Neural progenitor cell (in vitro differentiated cells): ENCODE data around the gene MYO1D. TPM values are rescaled to one million over a fixed set of nuclear protein-coding genes. Genes with fewer than 3 reads are reported as not detected.
"Not testable (repeated sequence)": the region's sequence is repeated elsewhere in the genome, so short reads cannot be mapped to it uniquely, and the experiment has no call there.

Experiments
- DNase-seq: peaks from one replicate; pipeline ENCODE4 v3.0.0-alpha.2; 2016; ENCODE audit warnings: low spot score
- H2AFZ ChIP-seq: fragments of 200-600 bp; sonication (generic); replicated peaks from 2 replicates; pipeline ENCODE4 v1.6.1; 2016; ENCODE audit warnings: antibody characterized with exemption
- H3F3A ChIP-seq: fragments of 200-600 bp; sonication (generic); 2 replicates; pipeline ENCODE4 v1.6.1; 2016; ENCODE audit warnings: antibody characterized with exemption, low read depth
- H3K27ac ChIP-seq: fragments of 200-600 bp; sonication (generic); 2 replicates; pipeline ENCODE4 v1.5.1; 2016; ENCODE audit warnings: mild to moderate bottlenecking
- H3K27me3 ChIP-seq: fragments of 200-600 bp; sonication (generic); 2 replicates; pipeline ENCODE4 v1.6.1; 2016; ENCODE audit warnings: mild to moderate bottlenecking, moderate library complexity
- H3K36me3 ChIP-seq: fragments of 200-600 bp; sonication (generic); 2 replicates; pipeline ENCODE4 v1.5.1; 2016
- H3K4me1 ChIP-seq: fragments of 200-600 bp; sonication (generic); 2 replicates; pipeline ENCODE4 v1.6.1; 2016; ENCODE audit warnings: mixed run types
- H3K4me2 ChIP-seq: fragments of 200-600 bp; sonication (generic); 2 replicates; pipeline ENCODE4 v1.6.1; 2016
- H3K4me3 ChIP-seq: fragments of 200-600 bp; sonication (generic); 2 replicates; pipeline ENCODE4 v1.5.1; 2016
- H3K79me2 ChIP-seq: fragments of 200-600 bp; sonication (generic); 2 replicates; pipeline ENCODE4 v1.6.1; 2016; ENCODE audit warnings: low read depth
- H3K9ac ChIP-seq: fragments of 200-600 bp; sonication (generic); 2 replicates; pipeline ENCODE4 v1.6.1; 2016
- H3K9me3 ChIP-seq: fragments of 200-600 bp; sonication (generic); 2 replicates; pipeline ENCODE4 v1.5.1; 2016; ENCODE audit warnings: low read depth
- H4K20me1 ChIP-seq: fragments of 200-600 bp; sonication (generic); 2 replicates; pipeline ENCODE4 v1.6.1; 2016; ENCODE audit warnings: low read depth
- H3K27ac Mint-ChIP-seq: 3 replicates; pipeline ENCODE4 v1.8.0; 2021; ENCODE audit warnings: mixed read lengths
- H3K27me3 Mint-ChIP-seq: 2 replicates; pipeline ENCODE4 v1.8.0; 2022; ENCODE audit warnings: low read depth, mild to moderate bottlenecking, inconsistent platforms, moderate library complexity, mixed read lengths; ENCODE audit not compliant: insufficient read depth
- H3K36me3 Mint-ChIP-seq: 3 replicates; pipeline ENCODE4 v1.8.0; 2021; ENCODE audit warnings: mixed read lengths
- H3K4me1 Mint-ChIP-seq: 3 replicates; pipeline ENCODE4 v1.8.0; 2021; ENCODE audit warnings: mixed read lengths
- H3K4me3 Mint-ChIP-seq: 3 replicates; pipeline ENCODE4 v1.8.0; 2021; ENCODE audit warnings: mild to moderate bottlenecking, moderate library complexity, mixed read lengths
- H3K9me3 Mint-ChIP-seq: 3 replicates; pipeline ENCODE4 v1.8.0; 2020; ENCODE audit warnings: mixed read lengths
- EZH2 ChIP-seq: fragments of 200-600 bp; sonication (generic); IDR thresholded peaks from 2 replicates; pipeline ENCODE4 v1.6.1; 2017; ENCODE audit warnings: antibody characterized with exemption, mild to moderate bottlenecking, moderate library complexity
- EZH2phosphoT487 ChIP-seq: fragments of 200-600 bp; sonication (generic); IDR thresholded peaks from 2 replicates; pipeline ENCODE4 v1.6.1; 2017; ENCODE audit warnings: antibody characterized with exemption
- total RNA-seq: library from RNA; depleted of rRNA; stranded (reverse); fragments of >200 nt; gene quantifications from 2 replicates; pipeline ENCODE4 v1.2.3, GENCODE V29; 2015; ENCODE audit warnings: low replicate concordance
- TF ChIP-seq, protein P1 (sequence below): fragments of 200-600 bp; sonication (generic); IDR thresholded peaks from 2 replicates; pipeline ENCODE4 v1.5.1; 2017; ENCODE audit warnings: antibody characterized with exemption, mild to moderate bottlenecking

Gene MYO1D
- total RNA-seq, 1 donor from 2014 or later = 6.2 TPM

DNA sequence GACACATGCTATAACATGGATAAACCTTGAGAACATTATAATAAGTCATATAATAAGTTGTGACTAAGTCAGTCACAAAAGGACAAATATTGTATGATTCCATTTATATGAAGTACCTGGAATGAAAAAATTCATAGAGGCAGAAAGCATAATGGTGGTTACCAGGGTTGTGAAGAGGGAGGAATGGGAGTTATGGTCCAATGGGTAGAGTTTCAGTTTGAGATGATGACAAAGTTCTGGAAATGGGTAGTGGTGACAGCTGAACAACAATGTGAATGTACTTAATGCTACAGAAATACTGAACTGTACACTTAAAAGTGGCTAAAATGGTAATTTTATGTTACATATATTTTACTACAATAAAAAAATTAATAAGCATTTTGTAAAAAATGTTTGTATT lies 49.7 kb downstream of the MYO1D start:
- TF ChIP-seq, protein P1, sequence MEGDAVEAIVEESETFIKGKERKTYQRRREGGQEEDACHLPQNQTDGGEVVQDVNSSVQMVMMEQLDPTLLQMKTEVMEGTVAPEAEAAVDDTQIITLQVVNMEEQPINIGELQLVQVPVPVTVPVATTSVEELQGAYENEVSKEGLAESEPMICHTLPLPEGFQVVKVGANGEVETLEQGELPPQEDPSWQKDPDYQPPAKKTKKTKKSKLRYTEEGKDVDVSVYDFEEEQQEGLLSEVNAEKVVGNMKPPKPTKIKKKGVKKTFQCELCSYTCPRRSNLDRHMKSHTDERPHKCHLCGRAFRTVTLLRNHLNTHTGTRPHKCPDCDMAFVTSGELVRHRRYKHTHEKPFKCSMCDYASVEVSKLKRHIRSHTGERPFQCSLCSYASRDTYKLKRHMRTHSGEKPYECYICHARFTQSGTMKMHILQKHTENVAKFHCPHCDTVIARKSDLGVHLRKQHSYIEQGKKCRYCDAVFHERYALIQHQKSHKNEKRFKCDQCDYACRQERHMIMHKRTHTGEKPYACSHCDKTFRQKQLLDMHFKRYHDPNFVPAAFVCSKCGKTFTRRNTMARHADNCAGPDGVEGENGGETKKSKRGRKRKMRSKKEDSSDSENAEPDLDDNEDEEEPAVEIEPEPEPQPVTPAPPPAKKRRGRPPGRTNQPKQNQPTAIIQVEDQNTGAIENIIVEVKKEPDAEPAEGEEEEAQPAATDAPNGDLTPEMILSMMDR = no peak
- no peak for TF ChIP-seq EZH2
- no peaks in the 10 kb centered on the region for H3K36me3 ChIP-seq
- Mint-ChIP-seq H3K9me3 (no peaks in the 10 kb centered on the region), H3K27ac (no peak overlapping the region), H3K36me3 (no peaks in the 10 kb centered on the region), H3K4me1 (no peaks in the 10 kb centered on the region), H3K4me3 (no peak overlapping the region), H3K27me3 (no peaks in the 10 kb centered on the region)
- no peaks in the 10 kb centered on the region for H3K9me3 ChIP-seq
- no peak overlapping the region for H3K4me3 ChIP-seq
- no peaks in the 10 kb centered on the region for H3K4me1 ChIP-seq
- H4K20me1 ChIP-seq = no peaks in the 10 kb centered on the region
- DNase-seq = no peak
- H2AFZ ChIP-seq = no peak overlapping the region
- no peak overlapping the region for H3K27ac ChIP-seq
- no peaks in the 10 kb centered on the region for H3K27me3 ChIP-seq
- H3F3A ChIP-seq = no peaks in the 10 kb centered on the region
- no peaks in the 10 kb centered on the region for H3K79me2 ChIP-seq
- H3K4me2 ChIP-seq = no peak overlapping the region
- no peak overlapping the region for H3K9ac ChIP-seq

- TF ChIP-seq EZH2 (no peak), EZH2phosphoT487 (no peak)
- TF ChIP-seq, protein P1 = no peak
- no peaks in the 10 kb centered on the region for H3K36me3 ChIP-seq
- H3K9me3 ChIP-seq = no peaks in the 10 kb centered on the region
- Mint-ChIP-seq H3K9me3 (no peaks in the 10 kb centered on the region), H3K27me3 (no peaks in the 10 kb centered on the region), H3K4me3 (no peak overlapping the region), H3K36me3 (no peaks in the 10 kb centered on the region), H3K27ac (no peak overlapping the region), H3K4me1 (no peaks in the 10 kb centered on the region)
- no peak overlapping the region for H3K27ac ChIP-seq
- H3K27me3 ChIP-seq = no peaks in the 10 kb centered on the region
- no peaks in the 10 kb centered on the region for H3K4me1 ChIP-seq
- H4K20me1 ChIP-seq = no peaks in the 10 kb centered on the region
- no peaks in the 10 kb centered on the region for H3K79me2 ChIP-seq
- no peak overlapping the region for H3K4me3 ChIP-seq
- H3K9ac ChIP-seq = no peak overlapping the region
- no peaks in the 10 kb centered on the region for H3F3A ChIP-seq
- no peak overlapping the region for H3K4me2 ChIP-seq
- H2AFZ ChIP-seq = no peak overlapping the region
- DNase-seq = no peak
These were observed 50.8 kb downstream of the MYO1D start for GRCh38 chr17:32826076-32826475.

- no peak overlapping the region for H3K9ac ChIP-seq
- no peaks in the 10 kb centered on the region for H3K4me1 ChIP-seq
- H3K27me3 ChIP-seq = no peaks in the 10 kb centered on the region
- H3K27ac ChIP-seq = no peak overlapping the region
- Mint-ChIP-seq H3K4me3 (no peak overlapping the region), H3K36me3 (no peaks in the 10 kb centered on the region), H3K9me3 (no peaks in the 10 kb centered on the region), H3K4me1 (no peaks in the 10 kb centered on the region), H3K27ac (no peak overlapping the region), H3K27me3 (no peaks in the 10 kb centered on the region)
- H3K9me3 ChIP-seq = no peaks in the 10 kb centered on the region
- DNase-seq = no peak
- TF ChIP-seq, protein P1 = no peak
- no peak for TF ChIP-seq EZH2
- TF ChIP-seq EZH2phosphoT487 = no peak
- H2AFZ ChIP-seq = no peak overlapping the region
- no peaks in the 10 kb centered on the region for H4K20me1 ChIP-seq
- no peak overlapping the region for H3K4me3 ChIP-seq
- H3K36me3 ChIP-seq = no peaks in the 10 kb centered on the region
- H3K79me2 ChIP-seq = no peaks in the 10 kb centered on the region
- no peaks in the 10 kb centered on the region for H3F3A ChIP-seq
- H3K4me2 ChIP-seq = no peak overlapping the region
These were observed 52.6 kb downstream of the MYO1D start for GRCh38 chr17:32824334-32824733.

DNA sequence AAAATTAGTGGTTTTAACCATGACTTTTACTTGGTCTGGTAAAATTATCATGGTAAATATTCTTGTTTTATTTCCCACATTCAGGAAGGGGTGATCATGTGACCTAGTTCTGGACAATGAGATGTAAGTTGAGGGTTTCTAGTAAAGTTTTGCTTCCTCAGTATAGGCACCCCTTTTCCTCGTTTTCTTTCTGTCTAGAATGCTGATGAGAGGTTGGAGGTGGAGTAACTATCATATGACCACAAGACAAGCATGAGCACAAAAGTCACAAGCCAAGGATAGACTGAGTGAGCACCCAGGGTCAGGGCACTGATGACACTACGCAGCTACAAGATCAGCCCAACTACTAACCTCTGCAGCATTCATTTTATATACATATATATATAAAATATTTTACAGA lies 53.9 kb downstream of the MYO1D start:
- H3K27me3 ChIP-seq = no peaks in the 10 kb centered on the region
- no peaks in the 10 kb centered on the region for H3K4me1 ChIP-seq
- Mint-ChIP-seq H3K27me3 (no peaks in the 10 kb centered on the region), H3K27ac (no peak overlapping the region), H3K9me3 (no peaks in the 10 kb centered on the region), H3K4me3 (peak overlapping the region; percentile 77), H3K4me1 (no peaks in the 10 kb centered on the region), H3K36me3 (no peaks in the 10 kb centered on the region)
- TF ChIP-seq EZH2 = no peak
- TF ChIP-seq EZH2phosphoT487 = no peak
- TF ChIP-seq, protein P1 = no peak
- no peaks in the 10 kb centered on the region for H3K36me3 ChIP-seq
- no peaks in the 10 kb centered on the region for H3K9me3 ChIP-seq
- no peak overlapping the region for H3K9ac ChIP-seq
- DNase-seq = no peak
- no peaks in the 10 kb centered on the region for H4K20me1 ChIP-seq
- H3K4me2 ChIP-seq = no peak overlapping the region
- H3K27ac ChIP-seq = no peak overlapping the region
- no peaks in the 10 kb centered on the region for H3F3A ChIP-seq
- no peaks in the 10 kb centered on the region for H3K79me2 ChIP-seq
- peak overlapping the region; percentile 32 for H3K4me3 ChIP-seq
- no peak overlapping the region for H2AFZ ChIP-seq

DNA sequence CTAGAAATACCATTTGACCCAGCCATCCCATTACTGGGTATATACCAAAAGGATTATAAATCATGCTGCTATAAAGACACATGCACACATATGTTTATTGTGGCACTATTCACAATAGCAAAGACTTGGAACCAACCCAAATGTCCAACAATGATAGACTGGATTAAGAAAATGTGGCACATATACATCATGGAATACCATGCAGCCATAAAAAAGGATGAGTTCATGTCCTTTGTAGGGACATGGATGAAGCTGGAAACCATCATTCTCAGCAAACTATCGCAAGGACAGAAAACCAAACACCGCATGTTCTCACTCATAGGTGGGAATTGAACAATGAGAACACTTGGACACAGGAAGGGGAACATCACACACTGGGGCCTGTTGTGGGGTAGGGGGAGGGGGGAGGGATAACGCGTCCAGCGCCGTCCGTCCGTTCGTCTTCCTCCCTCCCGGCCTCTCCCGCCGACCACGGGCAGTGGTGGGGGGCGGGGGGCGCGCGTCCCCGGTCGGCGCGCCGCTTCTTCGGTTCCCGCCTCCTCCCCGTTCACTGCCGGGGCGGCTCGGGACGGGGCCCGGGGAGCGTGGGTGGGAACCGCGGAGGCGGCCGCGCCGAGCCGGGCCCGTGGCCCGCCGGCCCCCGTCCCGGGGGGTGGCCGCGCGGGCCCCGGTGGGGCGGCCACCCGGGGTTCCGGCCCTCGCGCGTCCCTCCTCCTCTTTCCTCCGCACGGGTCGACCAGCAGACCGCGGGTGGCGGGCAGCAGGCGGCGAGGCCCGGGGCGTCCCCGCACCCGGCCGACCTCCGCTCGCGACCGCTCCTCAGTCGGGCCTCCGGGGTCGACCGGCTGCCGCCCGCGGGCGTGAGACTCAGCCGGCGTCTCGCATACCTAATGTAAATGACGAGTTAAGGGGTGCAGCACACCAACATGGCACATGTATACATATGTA lies 54.7 kb downstream of the MYO1D start:
- H4K20me1 ChIP-seq, H3K36me3 Mint-ChIP-seq, H3K27me3 ChIP-seq, H3K4me2 ChIP-seq, H3K4me3 Mint-ChIP-seq, H3K9me3 Mint-ChIP-seq, H3K9ac ChIP-seq, H3K27ac ChIP-seq, H3K4me1 ChIP-seq, H3K79me2 ChIP-seq, H3F3A ChIP-seq, H3K27me3 Mint-ChIP-seq, H3K9me3 ChIP-seq, H3K4me1 Mint-ChIP-seq, H3K36me3 ChIP-seq, H2AFZ ChIP-seq, H3K27ac Mint-ChIP-seq: not testable (repeated sequence)
- peak overlapping the region; percentile 32 for H3K4me3 ChIP-seq
- DNase-seq = peak; percentile 38
